ENCODE measurements around the gene PLCL1.
A peak's percentile ranks its signal among the peaks of the same experiment; 100 is the strongest.

The PLCL1 gene

GRCh38 chr2:197943731-197944130 is 139.3 kb downstream of the PLCL1 start:
- DNase-seq (ENCODE audit: low read depth) = no peak
- H3K4me3 ChIP-seq (ENCODE audit: low read depth, low read length) = no peak overlapping the region
- no peak for TF ChIP-seq CTCF (IDR thresholded peaks at IDR 0.05; ENCODE audit: control insufficient read depth, extremely low read depth, insufficient read depth)

GRCh38 chr2:197944416-197945096 is 140.2 kb downstream of the PLCL1 start:
- no peak for DNase-seq (ENCODE audit: low read depth)
- H3K4me3 ChIP-seq (ENCODE audit: low read depth, low read length) = no peak overlapping the region
- TF ChIP-seq CTCF (IDR thresholded peaks at IDR 0.05; ENCODE audit: control insufficient read depth, extremely low read depth, insufficient read depth) = no peak

- DNase-seq (ENCODE audit: low read depth) = peak; percentile 6
- no peak for TF ChIP-seq CTCF (IDR thresholded peaks at IDR 0.05; ENCODE audit: control insufficient read depth, extremely low read depth, insufficient read depth)
- H3K4me3 ChIP-seq (ENCODE audit: low read depth, low read length) = no peak overlapping the region
These were observed 142.2 kb downstream of the PLCL1 start for GRCh38 chr2:197946562-197946961.

- TF ChIP-seq CTCF (IDR thresholded peaks at IDR 0.05; ENCODE audit: control insufficient read depth, extremely low read depth, insufficient read depth) = no peak
- no peak overlapping the region for H3K4me3 ChIP-seq (ENCODE audit: low read depth, low read length)
- DNase-seq (ENCODE audit: low read depth) = no peak
These were observed 142.9 kb downstream of the PLCL1 start for GRCh38 chr2:197947219-197947757.

- TF ChIP-seq CTCF (IDR thresholded peaks at IDR 0.05; ENCODE audit: control insufficient read depth, extremely low read depth, insufficient read depth) = no peak
- no peak for DNase-seq (ENCODE audit: low read depth)
These were observed 144.8 kb downstream of the PLCL1 start for GRCh38 chr2:197949224-197949623.

GRCh38 chr2:197950006-197950405 is 145.6 kb downstream of the PLCL1 start:
- no peak for TF ChIP-seq CTCF (IDR thresholded peaks at IDR 0.05; ENCODE audit: control insufficient read depth, extremely low read depth, insufficient read depth)
- no peak overlapping the region for H3K4me3 ChIP-seq (ENCODE audit: low read depth, low read length)
- DNase-seq (ENCODE audit: low read depth) = no peak

More at GRCh38 chr2:197949224-197949623, 144.8 kb downstream of the PLCL1 start:
- no peak overlapping the region for H3K4me3 ChIP-seq (ENCODE audit: low read depth, low read length)

- no peak for DNase-seq (ENCODE audit: low read depth)
- H3K4me3 ChIP-seq (ENCODE audit: low read depth, low read length) = no peak overlapping the region
- TF ChIP-seq CTCF (IDR thresholded peaks at IDR 0.05; ENCODE audit: control insufficient read depth, extremely low read depth, insufficient read depth) = no peak
These were observed 146.3 kb downstream of the PLCL1 start for GRCh38 chr2:197950724-197951123.
